GM19193 (cell line): ENCODE measurements around the gene WNT7B.

ENCODE experiments used
- POLR2A ChIP-seq: IDR thresholded peaks from 4 replicates; pipeline ENCODE4 v1.6.1; 2011; ENCODE audit not compliant: insufficient read depth, insufficient read length; ENCODE audit errors: extremely low read depth

Gene WNT7B

GRCh38 chr22:45946805-45947600 lies 30.0 kb downstream of the WNT7B start:
- TF ChIP-seq POLR2A: no peak

- no peak for TF ChIP-seq POLR2A
Measured at GRCh38 chr22:45945621-45946106, 31.3 kb downstream of the WNT7B start.

- TF ChIP-seq POLR2A: no peak
Measured at GRCh38 chr22:45942787-45943493, 34.0 kb downstream of the WNT7B start.

GRCh38 chr22:45942344-45942743 lies 34.6 kb downstream of the WNT7B start:
- TF ChIP-seq POLR2A: no peak

DNA sequence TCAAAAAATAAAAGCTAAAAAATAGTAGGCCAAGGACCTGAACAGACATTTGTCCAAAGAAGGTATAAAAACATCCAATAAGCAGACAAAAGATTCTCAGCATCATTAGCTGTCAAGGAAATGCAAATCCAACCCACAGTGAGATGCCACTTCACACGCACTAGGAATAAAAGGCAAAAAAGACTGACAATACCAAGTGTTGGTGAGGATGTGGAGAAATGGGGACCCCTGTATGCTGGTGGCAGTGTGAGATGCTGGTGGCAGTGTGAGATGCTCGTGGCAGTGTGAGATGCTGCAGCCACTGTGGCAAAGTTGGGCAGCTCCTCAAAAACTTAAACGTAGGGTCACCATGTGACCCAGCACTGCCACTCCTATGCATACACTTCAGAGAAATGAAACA lies 38.0 kb downstream of the WNT7B start:
- no peak for TF ChIP-seq POLR2A

DNA sequence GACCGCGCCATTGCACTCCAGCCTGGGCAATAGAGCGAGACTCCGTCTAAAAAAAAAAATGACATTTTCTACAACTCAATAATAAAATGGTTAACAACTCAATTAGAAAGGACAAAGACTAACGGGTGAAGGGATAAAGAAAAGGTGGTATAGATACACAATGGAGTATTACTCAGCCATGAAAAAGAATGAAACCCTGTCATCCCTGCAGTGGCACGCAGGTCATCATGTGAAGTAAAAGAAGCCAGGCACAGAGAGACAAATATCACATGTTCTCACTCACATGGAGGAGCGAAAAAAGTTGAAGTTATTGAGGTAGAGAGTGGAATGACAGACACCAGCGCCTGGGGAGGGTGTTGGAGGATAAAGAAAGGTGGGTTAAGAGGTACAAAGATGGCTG lies 39.0 kb downstream of the WNT7B start:
- TF ChIP-seq POLR2A: no peak

DNA sequence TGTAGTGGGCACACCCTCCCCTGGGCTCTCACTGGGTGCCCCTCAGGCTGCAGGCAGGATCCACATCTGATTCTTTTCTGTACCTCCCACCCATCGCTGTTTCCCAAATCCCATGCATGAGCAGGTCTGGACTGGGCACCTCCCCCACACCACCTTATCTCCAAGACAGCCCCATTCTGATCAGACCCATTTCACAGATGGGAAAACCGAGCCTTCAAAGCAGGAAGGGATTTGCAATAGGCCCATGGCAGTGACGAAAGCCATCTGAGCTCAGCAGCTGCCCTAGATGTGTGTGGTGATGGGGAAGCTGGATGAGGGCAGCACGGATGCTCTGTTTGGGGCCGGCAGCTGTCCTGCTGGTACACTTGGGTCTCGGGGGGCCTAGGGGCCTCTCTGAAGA lies 41.4 kb downstream of the WNT7B start:
- no peak for TF ChIP-seq POLR2A

GRCh38 chr22:45934659-45935341 lies 42.2 kb downstream of the WNT7B start:
- no peak for TF ChIP-seq POLR2A

GRCh38 chr22:45934168-45934564 lies 42.8 kb downstream of the WNT7B start:
- TF ChIP-seq POLR2A: no peak

GRCh38 chr22:45933506-45934167 lies 43.3 kb downstream of the WNT7B start:
- no peak for TF ChIP-seq POLR2A

DNA sequence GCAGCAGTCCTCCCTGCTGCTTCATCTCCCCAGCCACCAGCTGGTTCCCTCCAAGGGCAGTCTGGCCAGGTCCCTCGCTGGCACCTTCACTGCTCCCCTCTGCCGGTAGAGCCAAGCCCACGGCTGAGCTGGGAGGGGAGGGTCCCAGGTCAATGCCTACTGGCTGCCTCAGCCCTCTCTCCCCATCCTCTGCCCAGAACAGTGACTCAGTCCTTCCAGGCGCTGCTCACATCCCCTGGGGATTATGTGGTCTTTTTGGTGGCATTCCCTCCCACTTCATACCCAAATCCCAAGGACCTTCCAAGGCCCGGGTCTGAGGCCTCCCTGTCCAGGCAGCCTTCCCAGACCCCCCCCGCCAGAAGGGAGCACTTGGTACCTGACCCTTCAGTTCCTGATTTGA lies 44.9 kb downstream of the WNT7B start:
- no peak for TF ChIP-seq POLR2A

- TF ChIP-seq POLR2A: no peak
Measured at GRCh38 chr22:45931042-45931441, 45.9 kb downstream of the WNT7B start.

DNA sequence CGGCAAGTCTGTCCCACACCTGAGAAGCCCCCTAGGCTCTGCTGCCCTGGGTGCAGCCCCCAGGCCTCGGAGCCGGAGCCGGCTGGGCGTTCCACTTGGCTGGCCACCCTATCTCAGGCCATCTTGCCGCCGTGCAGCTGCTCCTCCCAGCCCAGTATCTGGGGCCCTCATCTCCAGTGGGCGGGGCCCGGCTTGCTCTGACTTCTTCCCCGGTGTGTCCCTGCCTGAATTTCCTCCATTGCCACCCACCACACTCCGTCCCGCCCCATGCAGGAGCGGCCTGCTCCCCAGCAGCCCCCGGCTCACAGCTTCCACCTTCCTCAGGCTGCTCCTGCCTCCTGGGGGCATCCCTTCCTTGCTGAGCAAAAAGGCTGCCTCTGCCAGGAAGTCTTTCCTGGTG lies 46.6 kb downstream of the WNT7B start:
- no peak for TF ChIP-seq POLR2A

GRCh38 chr22:45929649-45930048 lies 47.3 kb downstream of the WNT7B start:
- no peak for TF ChIP-seq POLR2A

DNA sequence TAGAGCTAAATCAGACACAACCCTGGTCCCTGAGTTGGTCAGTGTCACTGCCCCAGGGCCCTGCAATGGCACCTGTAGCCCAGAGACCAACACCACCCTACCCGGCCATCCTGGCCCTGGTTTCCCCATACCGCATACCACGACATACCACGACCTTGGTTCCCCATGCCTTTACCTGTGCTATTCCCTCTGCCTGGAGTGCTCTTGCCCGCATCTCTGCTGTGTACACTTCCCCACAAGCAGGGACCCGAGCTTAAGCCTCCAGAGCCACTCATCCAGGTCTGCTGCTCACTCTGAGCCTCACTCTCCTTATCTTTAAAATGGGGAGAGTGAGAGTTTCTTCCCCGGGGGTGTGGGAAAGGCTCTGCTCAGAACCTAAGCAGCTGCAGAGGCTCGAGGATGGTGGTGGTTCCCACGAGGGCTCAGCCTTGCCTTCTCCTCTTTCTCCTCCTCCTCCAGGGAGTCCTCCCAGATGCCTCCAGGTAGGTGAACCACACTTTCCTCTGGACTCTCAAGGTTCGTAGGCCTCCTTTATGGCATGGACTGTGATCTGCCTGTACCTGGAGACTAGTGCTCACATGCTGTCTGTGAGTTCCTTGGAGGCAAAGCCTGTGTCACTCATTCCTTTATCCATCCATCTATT lies 48.1 kb downstream of the WNT7B start:
- no peak for TF ChIP-seq POLR2A

GRCh38 chr22:45927059-45927458 lies 49.9 kb downstream of the WNT7B start:
- TF ChIP-seq POLR2A: no peak
